HG03108 (cell line): ENCODE data around the gene RBM19.

Experiments used
- ATAC-seq: cut with Tn5 transposase; IDR thresholded peaks from one replicate; pipeline ENCODE4 v1.9.1; 2021; ENCODE audit warnings: moderate library complexity; ENCODE audit not compliant: unreplicated experiment

The RBM19 gene

DNA sequence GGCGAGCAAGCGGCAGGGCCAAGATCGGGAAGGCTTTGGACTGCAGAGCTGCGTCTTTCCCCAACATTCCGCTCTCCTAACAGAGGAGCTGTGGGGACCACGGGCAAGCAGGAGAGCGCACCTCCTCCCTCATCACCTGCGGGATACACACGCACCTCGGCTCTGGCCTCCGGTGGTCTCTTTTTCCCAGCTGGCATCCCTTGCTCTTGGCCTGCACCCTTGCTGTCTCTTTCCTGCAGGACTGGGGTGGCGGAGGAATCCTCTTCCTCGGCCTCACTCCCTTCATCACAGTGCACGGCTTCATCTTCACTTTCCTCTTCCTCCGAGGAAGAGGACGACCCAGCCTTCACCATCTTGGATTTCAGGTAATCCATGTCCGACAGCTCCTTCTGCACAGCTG, 8.5 kb downstream of the RBM19 start:
- ATAC-seq = no peak

DNA sequence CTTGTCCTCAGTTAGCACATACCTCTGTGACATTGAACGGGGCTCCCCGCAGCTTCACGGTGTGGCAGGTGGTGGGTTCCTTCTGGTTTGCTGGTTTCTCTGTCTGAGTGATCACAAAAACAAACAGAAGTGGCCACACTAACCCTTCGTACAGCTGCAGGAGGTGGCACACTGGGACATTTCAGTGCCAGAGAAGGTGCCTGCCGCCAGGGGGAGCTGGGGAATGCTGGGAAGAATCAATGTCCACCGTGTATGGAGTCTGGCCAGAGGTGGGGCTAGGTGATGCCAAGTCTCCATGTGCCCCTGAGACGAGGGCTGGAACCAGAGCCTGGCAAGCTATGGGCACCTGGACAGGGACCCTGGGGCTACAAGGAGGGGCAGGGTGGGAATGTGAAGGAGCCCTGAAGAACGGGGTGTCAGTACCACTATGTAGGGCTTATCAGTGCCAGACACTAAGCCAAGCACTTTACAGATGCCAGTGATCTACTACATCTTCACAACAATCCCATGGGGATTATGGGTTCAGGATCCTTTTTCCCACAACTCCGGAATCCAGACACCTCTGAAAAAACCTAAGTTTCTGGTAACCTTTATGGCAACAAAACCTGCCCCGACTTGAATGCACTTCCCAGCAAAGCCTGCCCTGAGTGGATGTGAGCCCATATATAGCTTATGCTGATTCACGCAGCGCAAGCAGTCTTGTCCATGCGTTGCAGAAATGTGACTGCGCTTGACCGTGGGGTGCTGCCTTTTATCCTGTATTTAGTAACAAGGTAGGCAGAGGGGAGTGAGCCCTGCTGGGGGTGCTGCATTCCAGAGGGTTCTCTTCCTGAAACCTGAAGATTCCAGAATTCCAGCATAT, 10.8 kb downstream of the RBM19 start:
- ATAC-seq = no peak

DNA sequence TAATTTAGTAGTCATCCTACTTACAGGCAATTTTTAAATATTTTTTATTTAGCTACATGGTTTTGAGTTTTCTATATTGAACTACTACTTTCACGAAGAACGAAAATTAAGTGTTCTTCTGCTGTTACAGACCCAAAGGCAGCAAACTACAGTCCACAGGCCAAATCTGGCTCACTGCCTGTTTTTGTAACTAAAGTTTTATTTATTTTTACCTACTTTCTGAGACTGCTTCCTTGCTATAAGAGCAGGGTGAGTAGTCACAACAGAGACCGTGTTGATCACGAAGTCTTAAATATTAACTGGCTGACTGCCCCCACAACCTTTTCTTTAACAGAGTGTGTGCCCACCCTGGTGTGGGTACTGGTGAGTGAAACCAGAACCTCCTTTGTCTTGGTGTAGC, 11.6 kb downstream of the RBM19 start:
- ATAC-seq = no peak

DNA sequence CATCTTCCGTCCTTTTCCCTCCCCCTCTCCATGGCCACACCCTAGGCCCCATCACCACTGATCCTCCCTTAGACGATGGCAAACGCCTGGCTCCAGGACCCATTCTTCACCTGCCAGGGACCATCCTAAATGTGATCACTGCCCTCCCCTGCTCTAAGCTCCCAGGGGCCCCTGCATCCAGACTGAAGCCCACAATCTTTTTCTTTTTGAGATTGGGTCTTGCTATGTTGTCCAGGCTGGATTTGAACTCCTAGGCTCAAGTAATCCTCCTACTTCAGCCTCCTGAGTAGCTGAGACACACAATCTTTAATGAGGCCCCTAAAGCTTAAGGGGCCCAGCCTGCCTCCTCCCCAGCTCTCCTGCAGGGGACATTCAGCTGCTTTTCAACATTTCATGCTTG, 15.3 kb downstream of the RBM19 start:
- no peak for ATAC-seq

DNA sequence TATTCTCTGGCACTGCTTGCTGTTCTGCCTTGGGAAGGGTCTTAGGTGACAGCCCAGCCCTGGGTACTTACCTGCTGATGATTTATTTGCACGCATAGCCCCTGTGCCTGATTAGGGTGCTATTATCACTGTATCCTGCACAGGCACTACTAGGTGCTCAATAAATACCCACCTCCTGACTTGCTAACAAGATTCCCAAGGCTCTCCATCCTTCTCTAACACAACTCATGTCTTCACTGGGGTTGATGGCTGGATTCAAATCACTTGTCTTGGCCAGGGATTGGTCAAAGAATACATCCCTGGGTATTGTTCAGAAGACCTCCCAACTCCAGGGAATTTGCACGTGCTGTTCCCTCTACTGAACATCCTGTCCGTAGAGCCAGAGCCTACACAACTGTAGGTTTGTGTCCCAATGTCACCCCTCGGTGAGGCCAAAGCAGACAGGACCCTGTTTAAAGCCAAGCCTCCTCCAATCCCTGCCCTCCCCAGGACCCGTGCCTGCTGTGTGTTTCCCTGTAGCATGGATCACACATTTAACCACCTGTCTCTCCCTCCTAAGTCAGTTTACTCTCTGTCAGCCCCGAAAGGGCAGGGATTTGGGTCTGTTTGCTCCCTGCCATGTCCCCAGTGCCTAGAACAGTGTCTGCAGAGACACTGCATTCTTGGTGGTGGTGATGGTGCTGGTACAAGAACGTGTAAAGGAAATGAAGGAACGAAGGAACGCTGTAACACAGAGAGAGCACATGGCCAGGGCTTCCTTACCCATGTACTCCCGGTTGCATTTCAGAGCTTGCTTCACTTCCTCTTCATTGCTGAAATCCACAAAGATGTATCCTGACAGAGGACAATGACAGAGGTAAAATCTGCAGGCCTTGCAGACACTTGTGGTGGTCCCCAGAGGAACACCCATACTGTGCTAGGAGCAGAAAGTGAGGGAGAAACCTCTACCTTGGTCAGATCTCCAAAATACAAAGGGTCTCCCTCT, 16.5 kb downstream of the RBM19 start:
- no peak for ATAC-seq

DNA sequence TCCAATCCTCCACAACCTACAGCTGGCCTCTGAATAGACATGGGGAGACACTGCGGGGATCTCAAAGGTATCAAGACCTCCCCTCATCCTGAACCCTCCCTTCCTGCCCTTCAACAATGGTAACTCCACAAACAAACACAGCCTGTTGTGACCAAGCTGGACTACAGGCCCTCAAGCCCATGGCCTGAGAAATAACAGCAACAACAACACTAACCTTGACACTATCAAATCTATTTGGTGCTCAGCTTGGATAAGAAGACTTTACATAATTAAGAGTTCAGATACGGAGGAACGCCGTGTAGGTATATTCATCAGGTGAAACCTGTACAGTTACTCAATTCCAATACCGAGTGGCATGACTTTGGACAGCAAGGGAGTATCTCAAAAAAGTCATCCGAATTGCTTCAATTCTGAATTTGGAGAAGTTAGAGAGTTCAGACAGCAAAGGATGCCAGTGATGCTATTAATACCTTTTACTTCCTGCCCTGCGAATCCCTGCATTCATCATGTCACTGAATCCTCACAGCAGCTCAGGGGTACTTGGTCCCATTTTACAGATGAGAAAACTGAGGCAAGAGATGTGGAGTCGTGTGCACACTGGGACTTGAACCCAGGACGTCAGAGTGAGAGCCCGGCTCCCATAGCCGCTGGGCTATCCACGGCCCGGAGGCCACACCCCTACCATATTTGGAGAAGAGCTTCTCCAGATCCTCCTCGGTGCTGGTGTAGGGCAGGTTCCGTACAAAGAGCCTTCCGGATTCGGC, 17.8 kb downstream of the RBM19 start:
- ATAC-seq = no peak

DNA sequence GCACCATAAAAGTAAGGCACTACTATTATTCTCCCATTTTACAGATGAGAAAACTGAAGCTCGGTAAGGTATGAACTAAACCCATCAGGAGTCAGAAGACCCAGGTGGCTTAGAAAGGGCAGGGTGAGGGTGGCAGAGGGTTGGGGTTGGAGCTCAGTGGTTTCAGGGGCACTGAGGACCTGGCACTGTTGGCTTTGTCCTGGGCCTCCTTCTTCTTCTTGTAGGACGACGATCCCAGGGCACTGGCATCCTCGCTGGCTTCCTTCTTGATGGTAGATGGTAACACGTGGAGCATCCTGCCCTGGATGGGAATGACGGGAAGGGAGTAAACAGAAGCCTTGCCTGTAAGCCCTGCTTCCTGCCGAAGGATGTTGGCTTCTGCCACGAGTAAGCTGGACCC, 19.9 kb downstream of the RBM19 start:
- no peak for ATAC-seq

DNA sequence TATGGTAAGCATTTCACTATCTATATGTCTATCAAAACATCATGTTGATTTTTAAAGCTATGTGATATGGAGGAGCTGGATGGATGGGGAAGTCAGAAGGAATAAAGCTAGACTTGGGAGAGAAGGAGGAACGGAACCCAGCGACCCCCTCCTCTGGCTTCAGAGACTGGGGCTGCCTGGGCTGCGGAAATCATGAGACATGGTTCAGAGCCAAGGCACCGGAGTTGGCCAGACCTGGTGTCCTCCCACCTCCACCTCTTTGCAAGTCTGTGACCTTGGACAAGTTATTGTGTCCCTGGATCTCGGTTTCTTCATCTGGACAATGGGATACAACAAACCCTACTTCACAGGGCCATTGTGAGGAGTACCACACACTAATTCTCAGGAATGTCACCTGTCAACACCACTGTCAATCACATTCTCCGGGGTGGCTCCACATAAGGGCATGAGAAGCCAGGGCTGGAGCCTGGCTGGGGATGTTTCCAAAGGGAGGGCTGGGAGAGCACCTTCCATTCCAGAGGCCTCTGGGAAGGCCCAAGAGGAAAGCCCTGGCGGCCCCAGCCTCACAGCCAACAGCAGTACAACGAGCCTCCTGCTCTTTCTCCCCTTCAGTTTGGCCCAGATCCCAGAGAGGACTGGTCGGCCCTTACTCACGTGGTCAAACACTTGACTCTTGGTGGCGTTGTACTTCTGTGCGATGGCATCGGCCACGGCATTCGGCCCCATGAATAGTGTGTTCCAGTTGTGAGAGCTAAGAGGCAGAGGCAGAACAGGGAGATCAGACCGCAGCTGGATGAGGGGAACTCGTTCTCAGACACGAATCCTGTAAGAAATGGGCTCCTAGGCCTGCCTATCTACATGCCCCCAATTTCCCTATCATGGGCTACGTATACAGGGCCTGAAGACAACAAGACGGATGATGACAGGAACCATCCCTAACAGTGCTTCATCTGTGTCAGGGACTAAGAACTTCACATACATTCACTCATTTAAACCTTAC, 20.7 kb downstream of the RBM19 start:
- ATAC-seq = no peak

DNA sequence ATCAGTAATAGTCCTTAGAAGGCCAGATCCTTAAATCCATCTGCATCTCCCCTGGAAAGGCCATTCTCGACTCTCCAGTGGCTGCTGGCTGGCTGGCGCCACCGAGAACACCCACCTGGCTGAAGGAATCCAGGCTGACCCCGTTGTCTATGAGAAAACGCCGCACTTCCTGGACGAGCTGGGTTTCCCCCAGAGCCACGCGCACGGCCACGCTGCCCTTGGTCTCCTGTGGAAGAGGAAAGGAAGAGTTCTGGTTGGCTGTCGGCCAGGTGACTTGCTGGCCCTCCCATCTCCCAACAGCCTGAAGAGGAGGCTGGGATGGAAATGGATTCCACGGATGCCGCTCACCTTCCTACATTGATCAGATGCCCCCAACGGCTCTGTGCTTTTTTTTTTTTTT, 23.9 kb downstream of the RBM19 start:
- no peak for ATAC-seq

DNA sequence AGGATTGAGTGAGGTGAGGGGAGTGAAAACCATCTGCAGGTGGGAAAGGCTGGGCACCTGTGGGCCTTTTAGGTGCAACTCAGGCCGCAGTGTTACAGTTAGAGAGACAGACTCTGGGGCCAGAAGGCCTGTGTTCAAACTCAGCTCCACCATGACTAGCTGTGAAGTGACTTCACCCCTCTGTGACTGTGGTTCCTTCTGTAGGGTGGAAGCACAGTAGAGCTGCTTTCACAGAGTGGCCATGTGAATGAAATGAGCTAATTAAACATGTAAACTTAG, 25.0 kb downstream of the RBM19 start:
- no peak for ATAC-seq

DNA sequence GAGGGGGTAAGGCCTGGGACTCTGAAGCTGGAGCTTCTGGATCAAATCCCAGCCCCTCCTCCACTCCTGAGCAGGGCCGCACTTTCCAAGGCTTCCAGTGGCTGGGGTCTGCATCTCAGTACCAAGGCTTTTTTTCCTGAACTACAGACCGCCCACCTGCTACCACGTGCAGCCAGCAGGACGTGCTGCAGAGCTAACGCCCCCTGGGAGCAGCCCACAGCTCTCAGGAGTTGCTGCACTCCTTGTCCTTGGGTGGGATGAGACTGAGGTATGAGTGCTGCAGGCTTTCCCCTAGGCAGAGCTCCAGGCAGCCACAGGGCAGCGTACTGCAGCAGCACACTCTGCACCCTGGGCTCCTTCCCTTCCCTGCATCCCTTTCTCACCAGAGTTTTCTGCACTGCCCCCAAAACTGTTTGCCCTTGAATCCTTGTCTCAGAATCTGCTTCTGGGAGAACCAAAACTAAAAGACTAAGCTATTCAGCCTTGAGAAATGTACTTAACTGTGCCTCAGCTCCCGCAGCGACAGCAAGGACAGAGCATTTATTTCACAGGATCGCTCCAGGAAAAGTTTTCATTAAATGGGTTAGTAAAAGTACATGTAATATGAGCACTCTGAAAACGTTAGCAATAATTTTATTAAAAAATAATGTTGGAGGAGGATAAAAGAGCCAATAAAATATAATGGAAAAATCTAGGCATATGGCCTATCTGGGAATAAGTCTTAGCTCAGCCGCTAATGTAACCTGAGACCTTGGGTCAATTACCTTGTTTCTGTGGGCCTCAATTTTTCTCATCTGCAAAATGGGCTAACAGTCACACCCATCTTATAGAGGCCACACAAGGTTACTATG, 25.5 kb downstream of the RBM19 start:
- ATAC-seq = no peak

DNA sequence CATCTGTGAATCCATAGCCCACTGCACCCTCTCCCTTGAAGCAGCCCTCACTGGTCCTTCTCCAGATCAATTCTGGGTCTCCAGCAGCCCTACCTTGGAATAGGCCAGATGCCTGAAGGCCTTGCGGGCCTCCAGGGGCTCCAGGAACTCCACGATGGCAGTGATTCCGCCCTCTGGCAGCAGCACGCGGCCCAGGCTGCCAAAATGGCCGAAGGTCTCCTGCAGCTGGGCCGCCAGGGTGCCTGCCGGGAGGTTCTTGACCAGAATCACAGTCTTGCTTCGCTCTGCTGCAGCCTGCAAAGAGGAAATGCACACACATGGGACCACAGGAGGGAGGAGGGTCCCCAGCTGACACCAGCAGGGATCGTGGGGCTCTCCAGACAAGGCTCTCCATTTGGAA, 26.3 kb downstream of the RBM19 start:
- ATAC-seq = no peak

DNA sequence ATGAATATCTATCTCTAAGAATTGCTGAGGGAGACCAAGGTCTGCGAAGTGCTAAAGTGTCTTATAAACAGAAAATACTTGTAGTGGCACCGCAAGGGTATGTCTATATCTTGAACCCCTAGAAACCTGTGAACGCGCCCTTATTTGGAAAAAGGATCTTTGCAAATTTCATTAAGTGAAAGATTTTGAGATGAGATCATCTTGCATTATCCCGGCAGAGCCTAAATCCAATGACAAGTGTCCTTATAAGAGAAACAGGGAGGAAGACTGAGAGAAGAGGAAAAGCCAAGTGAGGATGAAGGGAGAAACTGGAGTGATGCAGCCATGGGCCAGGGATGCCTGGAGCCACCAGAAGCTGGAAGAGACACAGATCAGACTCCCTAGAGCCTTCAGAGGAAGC, 27.7 kb downstream of the RBM19 start:
- ATAC-seq = no peak

DNA sequence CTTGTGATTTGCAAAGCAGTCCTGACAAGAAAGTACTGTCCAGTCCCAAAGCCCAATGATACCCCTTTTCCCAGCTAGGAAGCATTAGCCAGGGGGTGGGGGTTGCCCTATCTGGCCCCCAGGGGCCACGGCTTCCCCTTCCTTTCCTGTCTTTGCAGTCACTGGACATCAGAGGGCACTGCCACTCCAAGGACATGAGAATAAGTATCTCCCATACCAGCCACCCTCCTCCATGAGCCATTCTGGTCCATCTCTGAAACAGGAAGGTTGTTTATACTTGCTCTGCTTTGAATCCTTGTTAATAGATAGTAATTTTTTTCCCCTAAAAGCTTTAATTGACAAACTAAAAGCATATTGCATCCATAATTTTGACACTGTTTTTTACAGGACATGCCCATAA, 29.7 kb downstream of the RBM19 start:
- no peak for ATAC-seq

DNA sequence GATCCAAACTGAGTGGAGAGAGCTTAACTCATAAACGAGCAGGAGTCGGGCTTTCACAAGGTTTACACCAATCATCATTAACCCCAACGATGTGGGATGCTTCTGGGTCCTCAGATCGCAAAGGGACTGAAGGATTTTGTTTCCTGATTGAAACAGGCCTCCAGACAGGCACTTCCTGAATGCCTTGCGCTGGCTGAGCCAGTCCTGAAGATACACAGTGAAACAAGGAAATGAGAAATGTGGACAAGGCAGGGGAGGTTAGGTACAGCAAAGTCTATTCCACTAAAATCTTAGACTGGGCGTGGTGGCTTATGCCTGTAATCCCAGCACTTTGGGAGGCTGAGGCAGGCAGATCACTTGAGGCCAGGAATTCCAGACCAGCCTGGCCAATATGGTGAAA, 30.7 kb downstream of the RBM19 start:
- ATAC-seq = no peak

DNA sequence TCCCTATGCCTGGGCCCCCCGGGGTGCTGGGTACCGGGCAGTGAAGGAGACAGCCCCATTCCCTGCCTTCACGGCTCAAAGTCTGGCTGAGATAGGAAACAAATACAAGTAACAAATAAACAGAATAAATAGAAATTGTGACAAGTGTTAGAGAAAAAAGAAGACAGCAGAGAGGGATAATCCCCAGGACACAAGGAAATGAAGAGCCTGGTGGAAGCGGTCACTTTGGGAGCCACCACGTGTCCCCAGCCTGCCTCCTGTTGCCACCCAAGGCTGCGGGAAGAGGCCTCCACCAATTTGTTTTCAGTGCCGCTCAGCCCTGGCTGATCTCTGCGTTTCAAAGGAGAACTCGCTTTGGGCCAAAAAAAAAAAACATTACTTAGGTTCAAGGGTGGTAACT, 31.2 kb downstream of the RBM19 start:
- no peak for ATAC-seq

DNA sequence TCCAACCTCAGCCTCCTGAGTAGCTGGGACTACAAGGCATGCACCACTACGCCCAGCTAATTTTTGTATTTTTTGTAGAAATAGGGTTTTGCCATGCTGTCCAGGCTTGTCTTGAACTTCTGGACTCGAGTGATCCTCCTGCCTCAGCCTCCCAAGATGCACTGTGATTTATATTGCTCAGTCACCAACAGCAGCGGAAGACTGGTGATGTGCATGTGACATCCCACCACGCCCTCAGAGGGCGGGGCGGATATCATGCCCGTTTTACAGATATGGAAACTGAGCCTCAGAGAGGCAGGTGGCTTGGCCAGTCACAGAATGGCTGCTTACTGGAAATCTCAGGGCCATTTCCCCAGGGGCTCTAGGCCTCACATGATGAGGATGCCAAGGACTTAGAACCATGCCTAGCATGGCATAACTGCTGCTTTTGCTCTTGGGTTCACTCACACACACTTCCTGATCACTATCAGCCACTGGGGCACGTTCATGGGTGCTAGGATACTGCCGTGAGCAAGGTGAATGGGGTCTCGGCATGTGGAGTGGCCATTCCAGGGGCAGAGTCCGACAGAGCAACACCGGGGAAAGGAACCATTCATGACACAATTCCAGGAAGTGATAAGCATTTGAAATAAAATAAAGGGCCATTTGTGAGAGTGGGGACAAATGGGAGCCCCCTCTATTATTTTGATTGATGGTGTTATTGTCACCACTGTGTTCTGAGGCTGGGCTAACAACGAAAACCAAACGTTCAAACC, 31.9 kb downstream of the RBM19 start:
- no peak for ATAC-seq

DNA sequence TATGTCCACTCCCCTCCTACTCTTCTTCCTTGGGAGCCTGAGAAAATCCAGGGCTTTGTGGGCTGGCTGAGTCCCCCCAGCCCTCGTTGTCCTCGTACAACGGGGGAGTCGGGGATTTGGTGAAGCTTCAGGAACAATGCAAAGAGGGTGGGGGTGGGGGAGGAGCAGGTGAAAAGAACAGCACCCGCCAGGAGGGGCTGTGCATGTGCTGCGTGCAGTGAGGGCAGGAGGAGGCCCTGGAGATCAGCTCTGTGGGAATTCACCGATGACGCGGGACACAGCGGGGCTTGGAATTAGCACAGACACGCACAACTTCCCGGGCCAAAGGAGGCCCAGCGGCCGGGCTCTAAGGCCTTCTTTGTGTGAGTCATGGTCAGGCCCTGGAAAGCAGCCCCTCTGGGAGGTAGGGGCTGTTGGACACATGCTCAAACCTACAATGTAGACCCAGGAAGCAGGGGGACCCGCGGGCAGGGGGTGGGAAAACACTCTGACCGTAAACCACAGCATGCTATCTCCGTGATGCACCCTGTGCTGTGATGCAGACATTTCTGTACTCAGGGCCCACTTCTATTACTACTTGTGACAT, 32.8 kb downstream of the RBM19 start:
- ATAC-seq = no peak
